Endodermal cell (in vitro differentiated cells): ENCODE measurements around the gene SPATA25. TPM values are rescaled to one million over a fixed set of nuclear protein-coding genes. Genes with fewer than 3 reads are reported as not detected.

Experiments used
- DNase-seq: peaks from one replicate; pipeline ENCODE4 v3.0.0-alpha.2; 2017
- H3K27ac ChIP-seq: 2 replicates; pipeline ENCODE4 v1.5.1; 2013; ENCODE audit warnings: mild to moderate bottlenecking, low read depth, low read length, moderate library complexity
- H3K27me3 ChIP-seq: 2 replicates; pipeline ENCODE4 v1.6.1; 2013; ENCODE audit warnings: mild to moderate bottlenecking, low read length, moderate library complexity; ENCODE audit not compliant: insufficient read depth, control insufficient read depth, poor library complexity, severe bottlenecking
- H3K36me3 ChIP-seq: 2 replicates; pipeline ENCODE4 v1.7.0; 2013; ENCODE audit warnings: mild to moderate bottlenecking, low read length, moderate library complexity; ENCODE audit not compliant: control insufficient read depth, insufficient read depth
- H3K4me1 ChIP-seq: one replicate; pipeline ENCODE4 v1.7.0; 2013; ENCODE audit warnings: low read length; ENCODE audit not compliant: control insufficient read depth, insufficient read depth
- H3K4me3 ChIP-seq: 2 replicates; pipeline ENCODE4 v1.5.1; 2013; ENCODE audit warnings: mild to moderate bottlenecking, low read length, moderate library complexity
- H3K9ac ChIP-seq: 2 replicates; pipeline ENCODE4 v1.6.1; 2013; ENCODE audit warnings: mild to moderate bottlenecking, low read length, moderate library complexity; ENCODE audit not compliant: poor library complexity, severe bottlenecking; ENCODE audit errors: extremely low read depth
- H3K9me3 ChIP-seq: 2 replicates; pipeline ENCODE4 v1.6.1; 2013; ENCODE audit warnings: mild to moderate bottlenecking, low read length, moderate library complexity; ENCODE audit not compliant: control insufficient read depth
- H3K27ac Mint-ChIP-seq: 2 replicates; pipeline ENCODE4 v1.8.0; 2020; ENCODE audit warnings: mixed read lengths
- H3K27me3 Mint-ChIP-seq: 2 replicates; pipeline ENCODE4 v1.8.0; 2021; ENCODE audit warnings: mild to moderate bottlenecking, mixed read lengths; ENCODE audit not compliant: insufficient read depth
- H3K36me3 Mint-ChIP-seq: 2 replicates; pipeline ENCODE4 v1.8.0; 2020; ENCODE audit warnings: low read depth, mixed read lengths
- H3K4me1 Mint-ChIP-seq: 2 replicates; pipeline ENCODE4 v1.8.0; 2020; ENCODE audit warnings: mixed read lengths
- H3K4me3 Mint-ChIP-seq: 2 replicates; pipeline ENCODE4 v1.8.0; 2020; ENCODE audit warnings: mild to moderate bottlenecking, moderate library complexity, mixed read lengths
- H3K9me3 Mint-ChIP-seq: 2 replicates; pipeline ENCODE4 v1.8.0; 2020; ENCODE audit warnings: mild to moderate bottlenecking, mixed read lengths
- CTCF ChIP-seq: fragments of 200-600 bp; sonication (generic); conservative IDR thresholded peaks from 2 replicates; pipeline ENCODE4 v1.5.0; 2021; ENCODE audit warnings: antibody characterized with exemption, mild to moderate bottlenecking
- WGBS, 2 experiments: methylation state at CpG; one replicate each; pipeline versions ENCODE4 v1.1.5 to v1.1.7; 2013; ENCODE audit warnings: missing lambda C conversion rate in 2 of 2, mixed read lengths in 1 of 2; ENCODE audit not compliant: insufficient coverage in 1 of 2, insufficient read length in 1 of 2; 5-methylcytosine and 5-hydroxymethylcytosine counted together
- total RNA-seq, 2 donors: library from RNA; stranded (reverse); fragmentation: NEBNext Ultra II Directional in 1 of 2; extraction: Animal tissue kit (Norgen Biotek cat#: 25700) in 1 of 2; gene quantifications; 2 replicates in 1 of 2; 3 replicates in 1 of 2; pipeline ENCODE4 v1.2.1, GENCODE V29; 2021

The SPATA25 gene
- total RNA-seq, 2 donors from 2014 or later = 2.2 to 2.6 TPM

- Mint-ChIP-seq H3K27me3 (no peaks in the 10 kb centered on the region), H3K36me3 (no peaks in the 10 kb centered on the region), H3K27ac (no peak overlapping the region), H3K4me1 (peaks cover 17% of the 10 kb centered on the region), H3K9me3 (no peaks in the 10 kb centered on the region), H3K4me3 (no peak overlapping the region)
- no peak overlapping the region for H3K9ac ChIP-seq
- H3K27ac ChIP-seq = no peak overlapping the region
- 93 to 98% methylated on average over 12 to 14 of the region's 14 CpGs for WGBS, 2 experiments
- no peaks in the 10 kb centered on the region for H3K36me3 ChIP-seq
- peaks cover 4% of the 10 kb centered on the region for H3K4me1 ChIP-seq
- TF ChIP-seq CTCF = no peak
- no peaks in the 10 kb centered on the region for H3K9me3 ChIP-seq
- no peak overlapping the region for H3K4me3 ChIP-seq
- no peaks in the 10 kb centered on the region for H3K27me3 ChIP-seq
- no peak for DNase-seq
These were observed 39.9 kb upstream of the SPATA25 start for GRCh38 chr20:45927071-45927878.

GRCh38 chr20:45926731-45927070, 39.3 kb upstream of the SPATA25 start:
- H3K27me3 Mint-ChIP-seq = peaks cover 3% of the 10 kb centered on the region
- no peak overlapping the region for H3K9ac ChIP-seq
- no peak for DNase-seq
- H3K27ac Mint-ChIP-seq = no peak overlapping the region
- no peaks in the 10 kb centered on the region for H3K9me3 Mint-ChIP-seq
- no peak overlapping the region for H3K4me3 ChIP-seq
- WGBS, 2 experiments = 90 to 100% methylated on average over 1 to 2 of the region's 2 CpGs
- no peak overlapping the region for H3K27ac ChIP-seq
- no peaks in the 10 kb centered on the region for H3K27me3 ChIP-seq
- no peaks in the 10 kb centered on the region for H3K36me3 Mint-ChIP-seq
- peaks cover 4% of the 10 kb centered on the region for H3K4me1 ChIP-seq
- peaks cover 15% of the 10 kb centered on the region for H3K4me1 Mint-ChIP-seq
- H3K9me3 ChIP-seq = no peaks in the 10 kb centered on the region
- no peaks in the 10 kb centered on the region for H3K36me3 ChIP-seq
- no peak for TF ChIP-seq CTCF
- no peak overlapping the region for H3K4me3 Mint-ChIP-seq

- Histone ChIP-seq H3K9ac (no peak overlapping the region), H3K9me3 (no peaks in the 10 kb centered on the region), H3K4me1 (peaks cover 4% of the 10 kb centered on the region), H3K27me3 (no peaks in the 10 kb centered on the region), H3K27ac (no peak overlapping the region), H3K36me3 (no peaks in the 10 kb centered on the region), H3K4me3 (no peak overlapping the region)
- H3K9me3 Mint-ChIP-seq = no peaks in the 10 kb centered on the region
- H3K27ac Mint-ChIP-seq = peak overlapping the region; percentile 30
- H3K27me3 Mint-ChIP-seq = peaks cover 10% of the 10 kb centered on the region
- H3K4me3 Mint-ChIP-seq = no peak overlapping the region
- WGBS, 2 experiments = 81 to 93% methylated on average over 3 to 9 of the region's 9 CpGs
- DNase-seq = no peak
- no peak for TF ChIP-seq CTCF
- H3K36me3 Mint-ChIP-seq = no peaks in the 10 kb centered on the region
- H3K4me1 Mint-ChIP-seq = peaks cover 15% of the 10 kb centered on the region
These were observed 38.5 kb upstream of the SPATA25 start for GRCh38 chr20:45925821-45926506.
